Measurements from ENCODE around the gene ZNF831.

The ZNF831 gene

DNA sequence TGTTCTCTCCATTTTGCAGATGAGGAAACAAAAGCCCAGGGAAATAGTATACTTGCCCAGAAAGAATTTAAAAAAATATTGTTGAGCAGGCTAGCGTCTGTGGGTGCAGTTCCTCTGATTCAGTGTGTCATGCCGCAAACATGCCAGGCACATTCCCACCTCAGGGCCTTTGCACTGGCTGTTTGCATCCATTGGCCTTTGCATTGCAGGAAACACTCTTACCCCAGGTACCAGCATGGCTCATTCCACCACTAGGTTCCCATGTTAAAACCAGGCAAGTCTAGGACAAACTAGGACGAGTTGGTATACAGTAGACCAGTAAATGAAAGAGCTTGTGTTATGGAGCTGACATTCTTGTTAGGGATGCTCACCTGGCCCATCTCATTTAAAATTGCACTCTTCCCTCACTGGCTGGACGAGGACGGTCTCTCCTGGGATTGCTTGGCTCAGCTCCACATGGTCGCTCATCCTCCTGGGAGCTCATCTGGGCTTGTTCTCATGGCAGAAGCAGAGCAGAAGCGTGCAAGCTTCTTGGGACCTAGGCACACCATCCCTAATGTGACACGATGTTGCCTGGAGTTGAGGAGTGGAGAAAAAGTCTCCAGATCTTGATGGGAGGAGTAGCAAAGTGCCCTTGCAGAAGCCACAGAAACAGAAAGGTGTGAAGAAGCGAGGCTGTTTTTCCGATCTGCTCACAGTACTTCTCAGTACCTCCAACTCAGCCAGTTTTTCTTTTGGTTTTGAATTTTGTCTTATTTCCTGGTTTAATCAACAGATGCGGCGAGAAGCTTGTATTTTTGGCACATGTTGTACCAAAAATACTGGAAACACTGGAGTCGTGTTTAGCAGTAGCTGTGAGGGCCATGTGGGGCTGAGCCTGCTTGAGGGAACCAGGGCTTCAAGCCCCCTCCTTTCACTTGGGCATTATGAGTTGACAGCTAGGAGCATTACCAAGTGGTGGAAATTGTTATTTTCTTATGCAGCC, 13.9 kb downstream of the ZNF831 start:
- H3K4me3 ChIP-seq (ENCODE audit: low read depth, low read length): no peak overlapping the region
- TF ChIP-seq, protein P1, sequence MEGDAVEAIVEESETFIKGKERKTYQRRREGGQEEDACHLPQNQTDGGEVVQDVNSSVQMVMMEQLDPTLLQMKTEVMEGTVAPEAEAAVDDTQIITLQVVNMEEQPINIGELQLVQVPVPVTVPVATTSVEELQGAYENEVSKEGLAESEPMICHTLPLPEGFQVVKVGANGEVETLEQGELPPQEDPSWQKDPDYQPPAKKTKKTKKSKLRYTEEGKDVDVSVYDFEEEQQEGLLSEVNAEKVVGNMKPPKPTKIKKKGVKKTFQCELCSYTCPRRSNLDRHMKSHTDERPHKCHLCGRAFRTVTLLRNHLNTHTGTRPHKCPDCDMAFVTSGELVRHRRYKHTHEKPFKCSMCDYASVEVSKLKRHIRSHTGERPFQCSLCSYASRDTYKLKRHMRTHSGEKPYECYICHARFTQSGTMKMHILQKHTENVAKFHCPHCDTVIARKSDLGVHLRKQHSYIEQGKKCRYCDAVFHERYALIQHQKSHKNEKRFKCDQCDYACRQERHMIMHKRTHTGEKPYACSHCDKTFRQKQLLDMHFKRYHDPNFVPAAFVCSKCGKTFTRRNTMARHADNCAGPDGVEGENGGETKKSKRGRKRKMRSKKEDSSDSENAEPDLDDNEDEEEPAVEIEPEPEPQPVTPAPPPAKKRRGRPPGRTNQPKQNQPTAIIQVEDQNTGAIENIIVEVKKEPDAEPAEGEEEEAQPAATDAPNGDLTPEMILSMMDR (IDR thresholded peaks at IDR 0.05; ENCODE audit: low read depth, low read length, missing control alignments): no peak
- no peak for DNase-seq (ENCODE audit: low read depth)

DNA sequence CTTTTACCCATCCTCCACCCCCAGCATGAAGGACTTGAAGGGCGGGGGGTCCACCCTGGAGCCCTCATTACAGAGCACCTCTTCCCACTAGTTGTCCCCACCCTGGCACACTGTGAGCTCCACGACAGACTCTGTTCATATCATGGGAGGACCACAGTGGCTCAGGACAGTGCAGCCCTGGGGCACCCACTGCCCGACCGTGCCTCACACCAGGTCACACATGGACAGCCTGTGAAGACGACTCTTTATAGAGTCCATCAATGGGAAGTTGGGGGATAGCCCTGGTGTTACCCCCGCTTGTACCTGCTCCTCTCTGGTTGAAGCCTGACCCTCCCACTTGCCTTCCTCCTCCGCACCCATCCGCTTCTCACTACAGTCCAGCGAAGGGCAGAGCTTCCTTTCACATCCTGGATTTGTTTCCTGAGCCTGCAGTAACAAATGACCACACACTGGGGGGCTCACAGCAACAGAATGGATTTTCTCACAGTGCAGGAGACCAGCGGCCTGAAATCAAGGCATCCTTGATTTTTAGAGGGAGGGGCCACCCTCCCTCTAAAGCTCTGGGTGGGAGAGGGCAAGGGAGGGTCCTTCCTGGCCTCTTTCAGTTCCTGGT, 15.5 kb downstream of the ZNF831 start:
- H3K4me3 ChIP-seq (ENCODE audit: low read depth, low read length): no peak overlapping the region

DNA sequence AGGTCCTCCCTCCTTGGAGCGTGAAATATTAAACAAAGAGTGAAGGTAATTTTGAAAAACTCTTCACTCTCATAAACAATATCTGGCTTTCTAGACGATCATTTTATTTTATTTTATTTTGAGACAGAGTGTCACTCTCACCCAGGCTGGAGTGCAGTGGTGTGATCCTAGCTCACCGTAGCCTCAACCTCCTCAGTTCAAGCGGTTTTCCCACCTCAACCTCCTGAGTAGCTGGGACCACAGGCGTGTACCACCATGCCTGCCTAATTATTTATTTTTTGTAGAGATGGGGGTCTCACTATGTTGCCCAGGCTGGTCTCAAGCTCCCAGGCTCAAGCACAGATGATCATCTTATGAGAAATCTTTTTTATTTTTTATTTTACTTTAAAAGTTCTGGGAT, 16.4 kb downstream of the ZNF831 start:
- TF ChIP-seq, protein P1 (IDR thresholded peaks at IDR 0.05; ENCODE audit: low read depth, low read length, missing control alignments): no peak
- no peak for DNase-seq (ENCODE audit: low read depth)
- no peak overlapping the region for H3K4me3 ChIP-seq (ENCODE audit: low read depth, low read length)

More for the DNA sequence above, 15.5 kb downstream of the ZNF831 start:
- DNase-seq (ENCODE audit: low read depth): no peak
- TF ChIP-seq, protein P1 (IDR thresholded peaks at IDR 0.05; ENCODE audit: low read depth, low read length, missing control alignments): no peak

DNA sequence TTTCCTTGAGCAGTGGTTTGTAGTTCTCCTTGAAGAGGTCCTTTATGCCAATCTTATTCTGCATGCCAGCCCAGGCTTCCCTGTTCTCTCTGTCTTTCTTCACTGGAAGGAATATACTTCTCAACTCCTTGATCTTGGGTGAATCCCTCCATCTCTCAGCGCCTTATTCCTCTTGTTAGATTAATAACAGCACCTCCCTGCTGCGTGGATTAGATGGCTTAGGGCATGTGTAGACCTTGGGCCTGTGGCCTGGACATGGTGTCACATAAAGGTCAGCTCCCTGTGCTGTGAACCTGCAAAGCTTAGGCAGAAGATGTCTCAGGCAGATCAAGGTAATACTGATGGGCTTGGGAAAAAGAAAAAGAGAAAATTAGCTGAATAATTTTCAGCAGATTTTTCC, 18.3 kb downstream of the ZNF831 start:
- H3K4me3 ChIP-seq (ENCODE audit: low read depth, low read length): no peak overlapping the region
- TF ChIP-seq, protein P1 (IDR thresholded peaks at IDR 0.05; ENCODE audit: low read depth, low read length, missing control alignments): no peak

DNA sequence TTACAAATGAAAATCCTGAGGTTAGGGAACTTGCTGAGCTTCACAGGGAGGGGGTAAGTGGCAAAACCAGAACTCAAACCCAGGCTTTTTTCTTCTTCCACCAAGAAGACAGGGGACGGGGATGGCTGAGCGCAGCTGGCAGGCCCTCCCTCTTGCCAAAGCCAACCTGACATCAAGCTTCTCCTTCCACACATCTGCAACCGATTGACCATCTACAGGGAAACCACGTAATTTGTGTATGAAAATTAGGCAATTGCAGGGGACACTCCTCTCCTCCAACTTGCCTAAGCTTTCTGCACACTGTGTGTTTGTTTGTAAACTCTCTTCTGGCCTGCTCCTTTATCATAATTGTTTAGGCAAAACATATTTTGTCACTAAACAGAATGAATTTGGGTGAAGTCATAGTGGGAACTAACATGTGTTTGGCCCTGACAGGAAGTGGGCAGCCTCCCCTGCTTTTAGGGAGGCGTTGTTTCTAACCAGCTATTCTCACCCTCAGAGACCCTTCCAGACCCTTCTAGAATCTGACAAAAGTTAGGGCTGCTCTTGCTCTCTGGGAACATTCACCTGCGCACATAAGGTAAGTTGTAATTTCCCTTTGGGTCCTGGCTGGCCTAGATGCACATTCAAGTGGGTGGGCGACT, 18.9 kb downstream of the ZNF831 start:
- TF ChIP-seq, protein P1 (IDR thresholded peaks at IDR 0.05; ENCODE audit: low read depth, low read length, missing control alignments): no peak
- H3K4me3 ChIP-seq (ENCODE audit: low read depth, low read length): no peak overlapping the region
- no peak for DNase-seq (ENCODE audit: low read depth)

More for the DNA sequence above, 18.3 kb downstream of the ZNF831 start:
- no peak for DNase-seq (ENCODE audit: low read depth)

DNA sequence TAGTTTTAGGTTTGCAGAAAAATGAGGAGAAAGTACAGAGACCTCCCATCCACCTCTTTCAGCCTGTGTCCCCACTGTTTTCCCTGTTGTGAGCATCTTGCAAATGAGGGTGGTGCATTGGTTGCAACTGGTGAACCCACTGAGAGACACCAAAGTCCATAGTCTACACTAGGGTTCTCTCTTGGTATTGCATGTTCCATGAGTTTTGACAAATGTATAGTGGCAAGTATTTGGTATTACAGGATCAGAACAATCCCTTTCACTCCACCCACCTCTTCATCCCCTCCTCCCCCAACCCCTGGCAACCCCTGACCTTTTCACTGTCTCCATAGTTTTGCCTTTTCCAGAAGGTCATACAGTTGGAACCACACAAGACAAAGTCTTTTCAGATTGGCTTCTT, 20.1 kb downstream of the ZNF831 start:
- TF ChIP-seq, protein P1 (IDR thresholded peaks at IDR 0.05; ENCODE audit: low read depth, low read length, missing control alignments): no peak
- no peak for DNase-seq (ENCODE audit: low read depth)
- no peak overlapping the region for H3K4me3 ChIP-seq (ENCODE audit: low read depth, low read length)

All from GM12864 (cell line).